Esophagus muscularis mucosa (tissue), 4 donors: ENCODE results near the gene C5AR1. TPM values are rescaled to one million over a fixed set of nuclear protein-coding genes. Genes with fewer than 3 reads are reported as not detected.
"Not testable (repeated sequence)": the region's sequence is repeated elsewhere in the genome, so short reads cannot be mapped to it uniquely, and the experiment has no call there.

Experiments
- DNase-seq: peaks from one replicate; pipeline ENCODE4 v3.0.0-alpha.2; 2017; ENCODE audit errors: extremely low spot score
- H3K27ac ChIP-seq, 4 donors: fragments of 200-600 bp; sonication (generic); replicated peaks in 1 of 4; 1 replicate in 3 of 4; 2 replicates in 1 of 4; pipeline ENCODE4 v1.5.1; 2016 to 2019; ENCODE audit warnings: mild to moderate bottlenecking in 1 of 4
- H3K27me3 ChIP-seq, 4 donors: fragments of 200-600 bp; sonication (generic); one replicate each; pipeline versions ENCODE4 v1.5.1 to v1.6.0; 2016 to 2019
- H3K36me3 ChIP-seq, 4 donors: fragments of 200-600 bp; sonication (generic); one replicate each; pipeline ENCODE4 v1.5.1; 2016 to 2019
- H3K4me1 ChIP-seq, 4 donors: fragments of 200-600 bp; sonication (generic); one replicate each; pipeline ENCODE4 v1.5.1; 2016 to 2019
- H3K4me3 ChIP-seq, 4 donors: fragments of 200-600 bp; sonication (generic); 1 replicate in 2 of 4; 2 replicates in 2 of 4; pipeline ENCODE4 v1.5.1; 2016 to 2019; ENCODE audit warnings: mild to moderate bottlenecking in 4 of 4, moderate library complexity in 1 of 4
- H3K9me3 ChIP-seq, 4 donors: fragments of 200-600 bp; sonication (generic); 1 replicate in 3 of 4; 2 replicates in 1 of 4; pipeline ENCODE4 v1.5.1; 2016 to 2019
- EP300 ChIP-seq: sonication (generic); formaldehyde crosslinking; IDR thresholded peaks from one replicate; pipeline ENCODE4 v1.6.1; 2017; ENCODE audit warnings: antibody characterized with exemption
- POLR2A ChIP-seq: fragments of 450-650 bp; IDR thresholded peaks from one replicate; pipeline ENCODE4 v1.6.1; 2017; ENCODE audit warnings: antibody characterized with exemption, moderate library complexity, mild to moderate bottlenecking, low read depth
- POLR2AphosphoS5 ChIP-seq, 2 donors: sonication (generic); formaldehyde crosslinking; IDR thresholded peaks; one replicate each; pipeline ENCODE4 v1.6.1; 2017; ENCODE audit warnings: antibody characterized with exemption in 2 of 2
- WGBS: methylation state at CpG from one replicate; pipeline ENCODE4 v1.1.5; 2018; 5-methylcytosine and 5-hydroxymethylcytosine counted together
- intact Hi-C: fragments of 100-400 bp; cut with DNase I; formaldehyde crosslinking; loops from one replicate; pipeline ENCODE4 v1.15.1; 2023
- total RNA-seq, 4 donors: library from RNA; depleted of rRNA; stranded (reverse); fragments of >200 nt; gene quantifications; one replicate each; pipeline versions ENCODE4 v1.1.0 to v1.2.1, GENCODE V29; 2016
- TF ChIP-seq, protein P1 (sequence below), 3 experiments: fragments of 200-600 bp in 2 of 3; fragments of 450-650 bp in 1 of 3; sonication (generic) in 2 of 3; IDR thresholded peaks; one replicate each; pipeline ENCODE4 v1.5.1; 2017 to 2019; ENCODE audit warnings: antibody characterized with exemption in 3 of 3, mild to moderate bottlenecking in 2 of 3, moderate library complexity in 1 of 3

The C5AR1 gene
- total RNA-seq, 4 donors from 2014 or later: 5.0 to 32.6 (median 7.0) TPM

DNA sequence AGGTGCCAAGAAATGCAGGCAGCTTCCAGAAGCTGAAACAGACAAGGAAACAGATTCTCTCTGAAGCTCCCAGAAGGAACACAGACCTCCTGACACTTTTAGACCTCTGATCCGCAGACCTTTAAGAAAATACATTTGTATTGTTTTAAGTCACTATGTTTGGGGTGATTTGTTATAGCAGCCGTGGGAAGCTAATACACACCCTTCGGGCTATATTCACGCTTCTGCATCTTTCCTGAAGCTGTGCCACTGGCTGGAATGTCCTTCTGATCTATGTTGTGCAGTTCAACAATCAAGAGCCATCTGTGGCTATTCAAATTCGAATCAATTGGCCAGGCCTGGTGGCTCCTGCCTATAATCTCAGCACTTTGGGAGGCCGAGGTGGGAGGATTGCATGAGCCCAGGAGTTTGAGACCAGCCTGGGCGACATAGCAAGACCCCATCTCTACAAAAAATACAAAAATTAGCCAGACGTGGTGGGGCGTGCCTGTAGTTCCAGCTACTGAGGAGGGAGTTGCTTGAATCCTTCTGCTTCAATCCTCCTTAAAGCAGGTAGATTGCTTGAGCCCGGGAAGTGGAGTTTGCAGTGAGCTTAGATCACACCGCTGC is 33.6 kb downstream of the C5AR1 start:
- H3K4me3 ChIP-seq: no peak overlapping the region
- H3K36me3 ChIP-seq: no peaks in the 10 kb centered on the region
- H3K27ac ChIP-seq: no peak overlapping the region
- DNase-seq: no peak
- peaks cover 0 to under 1% (median 0%) of the 10 kb centered on the region in 4 donors for H3K4me1 ChIP-seq
- TF ChIP-seq POLR2A (no peak), EP300 (no peak), POLR2AphosphoS5 (IDR thresholded peaks at IDR 0.05) (no peak)
- TF ChIP-seq, protein P1, sequence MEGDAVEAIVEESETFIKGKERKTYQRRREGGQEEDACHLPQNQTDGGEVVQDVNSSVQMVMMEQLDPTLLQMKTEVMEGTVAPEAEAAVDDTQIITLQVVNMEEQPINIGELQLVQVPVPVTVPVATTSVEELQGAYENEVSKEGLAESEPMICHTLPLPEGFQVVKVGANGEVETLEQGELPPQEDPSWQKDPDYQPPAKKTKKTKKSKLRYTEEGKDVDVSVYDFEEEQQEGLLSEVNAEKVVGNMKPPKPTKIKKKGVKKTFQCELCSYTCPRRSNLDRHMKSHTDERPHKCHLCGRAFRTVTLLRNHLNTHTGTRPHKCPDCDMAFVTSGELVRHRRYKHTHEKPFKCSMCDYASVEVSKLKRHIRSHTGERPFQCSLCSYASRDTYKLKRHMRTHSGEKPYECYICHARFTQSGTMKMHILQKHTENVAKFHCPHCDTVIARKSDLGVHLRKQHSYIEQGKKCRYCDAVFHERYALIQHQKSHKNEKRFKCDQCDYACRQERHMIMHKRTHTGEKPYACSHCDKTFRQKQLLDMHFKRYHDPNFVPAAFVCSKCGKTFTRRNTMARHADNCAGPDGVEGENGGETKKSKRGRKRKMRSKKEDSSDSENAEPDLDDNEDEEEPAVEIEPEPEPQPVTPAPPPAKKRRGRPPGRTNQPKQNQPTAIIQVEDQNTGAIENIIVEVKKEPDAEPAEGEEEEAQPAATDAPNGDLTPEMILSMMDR (IDR thresholded peaks at IDR 0.05): no peak
- intact Hi-C loops: no loop called here
- H3K9me3 ChIP-seq: no peaks in the 10 kb centered on the region
- WGBS: 86% methylated on average over 11 of the region's 11 CpGs
- no peaks in the 10 kb centered on the region for H3K27me3 ChIP-seq

DNA sequence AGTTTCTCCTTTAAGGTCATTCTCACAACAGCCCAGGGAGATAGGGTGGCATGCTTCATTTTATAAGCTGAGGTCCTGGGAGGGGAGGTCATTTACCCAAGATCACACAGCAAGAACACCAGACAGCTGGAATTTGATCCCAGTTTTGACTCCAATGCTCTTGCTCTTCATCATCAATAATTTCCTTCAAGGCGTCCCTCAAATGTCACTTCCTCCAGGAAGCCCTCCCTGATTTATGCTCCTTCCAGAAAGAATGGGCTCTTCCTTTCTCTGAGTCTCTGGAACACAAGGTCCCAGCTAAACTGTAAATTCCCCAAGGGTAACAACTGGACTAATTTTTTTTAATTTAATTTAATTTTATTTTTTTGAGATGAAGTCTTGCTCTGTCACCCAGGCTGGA is 34.8 kb downstream of the C5AR1 start:
- H3K36me3 ChIP-seq: no peaks in the 10 kb centered on the region
- WGBS: 90% methylated on average over 1 of the region's 1 CpG
- H3K4me3 ChIP-seq: no peak overlapping the region
- no peak for DNase-seq
- no peaks in the 10 kb centered on the region for H3K9me3 ChIP-seq
- no peak overlapping the region for H3K27ac ChIP-seq
- H3K27me3 ChIP-seq: no peaks in the 10 kb centered on the region
- intact Hi-C loops: no loop called here
- H3K4me1 ChIP-seq: peaks cover 4 to 7% (median 6%) of the 10 kb centered on the region in 4 donors
- TF ChIP-seq, protein P1 (IDR thresholded peaks at IDR 0.05): no peak
- TF ChIP-seq POLR2A (no peak), POLR2AphosphoS5 (IDR thresholded peaks at IDR 0.05) (no peak), EP300 (no peak)

DNA sequence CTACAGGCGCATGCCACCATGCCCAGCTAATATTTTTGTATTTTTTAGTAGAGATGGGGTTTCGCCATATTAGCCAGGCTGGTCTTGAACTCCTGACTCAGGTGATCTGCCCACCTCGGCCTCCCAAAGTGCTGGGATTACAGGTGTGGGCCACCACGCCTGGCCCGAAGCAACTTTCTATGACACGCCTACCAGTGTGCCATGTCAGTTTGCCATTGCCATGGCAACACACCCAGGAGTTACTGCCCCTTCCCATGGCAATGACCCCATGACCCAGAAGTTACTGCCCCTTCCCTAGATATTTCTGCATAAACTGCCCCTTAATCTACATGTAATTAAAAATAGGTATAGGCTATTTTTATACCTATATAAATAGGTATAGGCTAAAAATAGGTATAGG is 36.4 kb downstream of the C5AR1 start:
- intact Hi-C loops: not testable (repeated sequence)

DNA sequence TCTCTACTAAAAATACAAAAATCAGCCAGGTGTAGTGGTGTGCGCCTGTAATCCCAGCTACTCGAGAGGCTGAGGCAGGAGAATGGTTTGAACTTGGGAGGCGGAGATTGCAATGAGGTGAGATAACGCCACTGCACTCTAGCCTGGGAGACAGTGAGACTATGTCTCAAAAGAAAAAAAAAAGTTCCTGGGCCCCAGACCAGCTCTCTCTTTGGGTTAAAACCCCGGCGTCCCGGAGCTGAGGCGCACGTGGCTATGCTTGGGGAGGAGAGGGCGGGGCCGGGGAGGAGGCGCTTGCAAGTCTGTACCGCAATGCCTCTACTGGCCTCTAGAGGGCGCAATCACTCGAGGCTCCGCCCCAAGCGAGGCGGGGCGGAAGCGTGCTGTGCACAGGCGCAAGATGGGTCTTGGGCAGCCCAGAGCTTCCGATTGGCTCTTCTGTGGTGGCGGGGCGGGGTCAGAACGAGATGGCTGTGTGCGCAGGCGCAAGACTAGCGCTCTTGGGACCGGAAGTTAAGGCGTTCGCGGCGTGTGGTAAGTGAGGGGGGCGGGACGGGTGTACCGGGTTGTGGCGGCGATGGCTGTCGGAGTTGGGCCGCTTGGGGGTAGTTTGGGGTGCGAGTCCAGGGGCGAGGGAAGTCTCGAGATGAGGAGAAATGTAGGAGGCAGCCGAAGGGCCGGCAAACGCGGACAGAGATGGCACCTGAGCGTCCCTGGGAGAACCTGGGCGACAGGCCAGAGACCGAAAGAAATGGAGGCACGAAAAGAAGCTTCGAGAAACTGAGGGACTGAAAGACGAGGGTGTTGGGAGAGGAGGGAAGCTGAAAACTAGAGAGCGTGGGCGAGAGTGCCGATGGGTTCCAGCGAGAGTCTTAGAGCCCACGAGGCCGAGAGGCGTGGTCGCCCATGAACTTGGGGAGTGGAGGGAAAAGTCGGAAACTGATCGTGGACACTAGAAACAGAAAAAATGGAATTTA is 39.4 kb downstream of the C5AR1 start, which contains the start of gene DHX34:
Gene DHX34 (plus strand): TSS at position 497 of the 977 bp plus-strand sequence. CDS start 3,716 bp downstream, outside the sequence.
- intact Hi-C loops: no loop called here
- Histone ChIP-seq H3K9me3 (no peaks in the 10 kb centered on the region), H3K27ac (peak within 1 kb of the TSS; percentile 69 to 81 (median 74)), H3K4me1 (peaks cover 15 to 51% (median 22%) of the 10 kb centered on the region in 4 donors), H3K4me3 (peak within 1 kb of the TSS; percentile 77 to 86 (median 80)), H3K36me3 (peaks cover 8 to 19% (median 18%) of the 10 kb centered on the region in 4 donors), H3K27me3 (no peaks in the 10 kb centered on the region)
- peak; percentile 100 for DNase-seq
- WGBS: 3% methylated on average over 54 of the region's 63 CpGs
- TF ChIP-seq POLR2A: peak; percentile 47
- TF ChIP-seq, protein P1 (IDR thresholded peaks at IDR 0.05): peak in 2 of 3 experiments; percentile 99 to 100
- TF ChIP-seq EP300: no peak
- peak; percentile 89 to 92 for TF ChIP-seq POLR2AphosphoS5 (IDR thresholded peaks at IDR 0.05)

More for the DNA sequence above, 36.4 kb downstream of the C5AR1 start:
- H3K4me1 ChIP-seq: peaks cover 15 to 22% (median 20%) of the 10 kb centered on the region in 4 donors
- H3K4me3 ChIP-seq, H3K27ac ChIP-seq, DNase-seq, H3K36me3 ChIP-seq, H3K27me3 ChIP-seq, H3K9me3 ChIP-seq: not testable (repeated sequence)
- 95% methylated on average over 6 of the region's 6 CpGs for WGBS

DNA sequence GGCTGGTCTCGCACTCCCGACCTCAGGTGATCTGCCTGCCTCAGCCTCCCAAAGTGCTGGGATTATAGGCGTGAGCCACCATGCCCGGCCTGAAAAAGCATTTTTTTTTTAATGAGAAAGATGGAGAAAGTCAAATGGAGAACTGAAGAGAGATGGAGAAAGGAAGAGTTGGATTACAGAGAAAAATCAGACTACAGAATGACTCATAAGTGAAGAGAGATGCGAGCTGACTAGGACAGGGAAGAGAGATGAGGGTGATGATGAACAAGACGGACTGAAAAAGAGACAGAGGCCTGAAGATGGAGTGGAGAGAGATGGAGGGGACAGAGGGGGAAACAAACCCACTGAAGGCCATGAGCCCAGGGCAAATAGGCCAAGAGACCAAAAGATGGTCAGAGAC is 41.0 kb downstream of the C5AR1 start:
- Histone ChIP-seq H3K36me3 (peaks cover 17 to 34% (median 33%) of the 10 kb centered on the region in 4 donors), H3K27ac (no peak overlapping the region), H3K4me1 (peaks cover 15 to 51% (median 22%) of the 10 kb centered on the region in 4 donors), H3K9me3 (no peaks in the 10 kb centered on the region), H3K4me3 (no peak overlapping the region), H3K27me3 (no peaks in the 10 kb centered on the region)
- no peak for TF ChIP-seq POLR2AphosphoS5 (IDR thresholded peaks at IDR 0.05)
- no peak for TF ChIP-seq EP300
- TF ChIP-seq POLR2A: no peak
- TF ChIP-seq, protein P1 (IDR thresholded peaks at IDR 0.05): no peak
- 87% methylated on average over 6 of the region's 6 CpGs for WGBS
- no peak for DNase-seq
- intact Hi-C loops: no loop called here
